B cell (primary cell): ENCODE results near the gene SDSL. TPM values are rescaled to one million over a fixed set of nuclear protein-coding genes. Genes with fewer than 3 reads are reported as not detected.

ENCODE experiments used
- ATAC-seq: fragments of 200-7000 bp; cut with Tn5 transposase; one replicate; pipeline ENCODE4 v1.10.0; 2021; ENCODE audit warnings: low read depth, mild to moderate bottlenecking, moderate number of reproducible peaks, moderate library complexity
- CTCF ChIA-PET: fragments of 350-600 bp; sonication (Branson Sonifier 250); formaldehyde crosslinking; loops from one replicate; lab custom pipeline; 2021; ENCODE audit warnings: antibody characterized with exemption, inconsistent platforms; lab: Charles Lee
- POLR2A ChIA-PET: fragments of 350-600 bp; sonication (Branson Sonifier 250); formaldehyde crosslinking; loops from one replicate; lab custom pipeline; 2021; ENCODE audit warnings: antibody characterized with exemption; lab: Charles Lee
- DNase-seq: peaks from one replicate; pipeline ENCODE4 v3.0.0; 2013
- H2AFZ ChIP-seq: 2 replicates; pipeline ENCODE4 v1.6.1; 2012; ENCODE audit warnings: mild to moderate bottlenecking, low read depth, low read length; ENCODE audit not compliant: insufficient read depth, poor library complexity, severe bottlenecking
- H3K27ac ChIP-seq, 2 donors: 1 replicate in 1 of 2; 2 replicates in 1 of 2; pipeline ENCODE4 v1.5.1; 2012 to 2013; ENCODE audit warnings: low read length in 2 of 2, mild to moderate bottlenecking in 2 of 2, moderate library complexity in 1 of 2
- H3K27me3 ChIP-seq, 4 experiments: fragments of 200-600 bp in 1 of 4; sonication (generic) in 1 of 4; replicated peaks in 1 of 4; 1 replicate in 2 of 4; 2 replicates in 2 of 4; pipeline versions ENCODE4 v1.6.1 to v1.7.0; 2013 to 2016; ENCODE audit warnings: low read length in 3 of 4, mild to moderate bottlenecking in 2 of 4, mixed read lengths in 1 of 4, moderate library complexity in 1 of 4; ENCODE audit not compliant: insufficient read depth in 4 of 4, control insufficient read depth in 3 of 4; ENCODE audit errors: control extremely low read depth in 1 of 4
- H3K36me3 ChIP-seq, 2 experiments: replicated peaks in 1 of 2; 1 replicate in 1 of 2; 2 replicates in 1 of 2; pipeline versions ENCODE4 v1.6.1 to v1.7.1; 2013; ENCODE audit warnings: low read length in 1 of 2; ENCODE audit not compliant: insufficient read depth in 2 of 2, control insufficient read depth in 1 of 2; ENCODE audit errors: control extremely low read depth in 1 of 2, extremely low read depth in 1 of 2
- H3K4me1 ChIP-seq, 2 donors: fragments of 200-600 bp in 1 of 2; sonication (generic) in 1 of 2; 1 replicate in 1 of 2; 2 replicates in 1 of 2; pipeline versions ENCODE4 v1.5.1 to v1.6.1; 2013 to 2017; ENCODE audit warnings: low read length in 2 of 2; ENCODE audit not compliant: control insufficient read depth in 2 of 2, insufficient read depth in 2 of 2
- H3K4me2 ChIP-seq: replicated peaks from 2 replicates; pipeline ENCODE3; 2012; ENCODE audit warnings: mild to moderate bottlenecking, low read depth, low read length; ENCODE audit not compliant: poor library complexity, severe bottlenecking
- H3K4me3 ChIP-seq, 5 experiments: fragments of 200-600 bp in 1 of 5; sonication (generic) in 1 of 5; 1 replicate in 3 of 5; 2 replicates in 2 of 5; pipeline versions ENCODE4 v1.5.1 to v1.7.0; 2011 to 2016; ENCODE audit warnings: low read length in 4 of 5, mild to moderate bottlenecking in 4 of 5, low read depth in 2 of 5, control low read depth in 1 of 5, moderate library complexity in 1 of 5; ENCODE audit not compliant: insufficient read depth in 1 of 5; ENCODE audit errors: control extremely low read depth in 1 of 5, extremely low read depth in 1 of 5
- H3K79me2 ChIP-seq: fragments of 200-600 bp; sonication (generic); one replicate; pipeline ENCODE4 v1.6.0; 2016; ENCODE audit warnings: low read length; ENCODE audit not compliant: control insufficient read depth, insufficient read depth
- H3K9ac ChIP-seq: fragments of 200-600 bp; sonication (generic); 2 replicates; pipeline ENCODE4 v1.6.1; 2017; ENCODE audit warnings: mild to moderate bottlenecking, low read length, moderate library complexity
- H3K9me3 ChIP-seq, 3 donors: one replicate each; pipeline versions ENCODE4 v1.6.1 to v1.7.1; 2013; ENCODE audit warnings: low read length in 2 of 3; ENCODE audit not compliant: control insufficient read depth in 2 of 3, insufficient read depth in 1 of 3; ENCODE audit errors: control extremely low read depth in 1 of 3
- H4K20me1 ChIP-seq: 2 replicates; pipeline ENCODE4 v1.6.0; 2012; ENCODE audit warnings: mild to moderate bottlenecking, low read length; ENCODE audit not compliant: insufficient read depth, control insufficient read depth, poor library complexity, severe bottlenecking
- H3K27ac Mint-ChIP-seq: one replicate; pipeline ENCODE4 v1.8.0; 2021; ENCODE audit warnings: mixed read lengths
- H3K27me3 Mint-ChIP-seq: one replicate; pipeline ENCODE4 v1.8.0; 2021; ENCODE audit warnings: mixed read lengths
- H3K4me1 Mint-ChIP-seq: one replicate; pipeline ENCODE4 v1.8.0; 2021; ENCODE audit warnings: mixed read lengths
- H3K4me3 Mint-ChIP-seq: one replicate; pipeline ENCODE4 v1.8.0; 2021; ENCODE audit warnings: mixed read lengths
- H3K9me3 Mint-ChIP-seq: one replicate; pipeline ENCODE4 v1.8.0; 2022; ENCODE audit warnings: mixed read lengths; ENCODE audit not compliant: insufficient read depth
- CTCF ChIP-seq: fragments of 200-600 bp; IDR thresholded peaks from one replicate; pipeline ENCODE4 v1.8.0; 2022; ENCODE audit warnings: antibody characterized with exemption, mild to moderate bottlenecking
- EZH2 ChIP-seq: IDR thresholded peaks from 2 replicates; pipeline ENCODE4 v1.6.1; 2012; ENCODE audit warnings: borderline replicate concordance, low read depth, mild to moderate bottlenecking, moderate library complexity, low read length; ENCODE audit not compliant: insufficient read depth, poor library complexity, severe bottlenecking
- WGBS: methylation state at CpG from one replicate; pipeline ENCODE4 v1.1.5; 2013; ENCODE audit warnings: missing lambda C conversion rate; ENCODE audit not compliant: insufficient coverage; 5-methylcytosine and 5-hydroxymethylcytosine counted together
- intact Hi-C: fragments of 100-400 bp; cut with micrococcal nuclease; formaldehyde crosslinking; loops from one replicate; pipeline ENCODE4 v1.10.0; 2022
- polyA plus RNA-seq: library from polyadenylated mRNA; depleted of rRNA; stranded (reverse); fragments of >200 nt; gene quantifications from 2 replicates; pipeline ENCODE4 v1.2.3, GENCODE V29; 2012
- total RNA-seq, 2 donors: library from RNA; stranded (reverse); fragments of 120-200 nt in 1 of 2; gene quantifications; 1 replicate in 1 of 2; 2 replicates in 1 of 2; pipeline versions ENCODE4 v1.2.3 to v1.2.4, GENCODE V29; 2013 to 2022

SDSL gene
- total and polyA plus RNA-seq, 2 donors (not counting 1 experiment from before 2014, with no cell fraction given) = 0.15 to 0.64 TPM

DNA sequence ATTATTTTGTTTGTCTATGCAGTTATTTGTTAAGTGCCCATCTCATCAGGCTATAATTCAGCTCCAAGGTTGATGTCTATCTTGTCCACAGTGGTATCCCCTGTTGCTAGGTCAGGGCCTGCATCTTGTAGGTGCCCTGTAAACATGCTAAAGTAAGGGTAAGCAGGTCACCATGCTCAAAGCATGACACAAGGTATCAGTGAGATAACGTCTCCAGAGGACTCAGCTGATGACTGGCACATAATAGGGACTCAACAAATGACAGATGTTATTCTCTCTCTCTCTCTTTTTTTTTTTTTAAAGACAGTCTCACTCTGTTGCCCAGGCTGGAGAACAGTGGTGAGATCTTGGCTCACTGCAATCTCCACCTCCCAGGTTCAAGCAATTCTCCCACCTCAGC, 2.3 kb downstream of the SDSL start:
- Mint-ChIP-seq H3K27me3 (peaks cover 27% of the 10 kb centered on the region), H3K9me3 (no peaks in the 10 kb centered on the region), H3K27ac (no peak overlapping the region), H3K4me1 (peaks cover 20% of the 10 kb centered on the region), H3K4me3 (no peak overlapping the region)
- Histone ChIP-seq H3K27me3 (peaks cover 0 to 26% (median 15%) of the 10 kb centered on the region in 4 experiments), H3K4me2 (no peak overlapping the region), H3K9ac (no peak overlapping the region), H4K20me1 (no peaks in the 10 kb centered on the region), H3K4me1 (peaks cover 10 to 18% of the 10 kb centered on the region in 2 donors), H3K4me3 (no peak overlapping the region), H3K9me3 (peaks cover 0 to 11% (median 0%) of the 10 kb centered on the region in 3 donors), H2AFZ (no peak overlapping the region), H3K79me2 (no peaks in the 10 kb centered on the region), H3K36me3 (no peaks in the 10 kb centered on the region), H3K27ac (no peak overlapping the region)
- TF ChIP-seq CTCF (no peak), EZH2 (no peak)
- POLR2A ChIA-PET = no interaction called here
- DNase-seq = no peak
- intact Hi-C loops = no loop called here
- CTCF ChIA-PET = interaction anchor here (0.7 to 1.4 kb wide), 4 partner anchors 113 to 239 kb away, joined by 3 to 6 read pairs (median 3); partner anchors contain the start of genes DDX54 and RITA1
- 89% methylated on average over 1 of the region's 1 CpG for WGBS
- ATAC-seq = no peak

DNA sequence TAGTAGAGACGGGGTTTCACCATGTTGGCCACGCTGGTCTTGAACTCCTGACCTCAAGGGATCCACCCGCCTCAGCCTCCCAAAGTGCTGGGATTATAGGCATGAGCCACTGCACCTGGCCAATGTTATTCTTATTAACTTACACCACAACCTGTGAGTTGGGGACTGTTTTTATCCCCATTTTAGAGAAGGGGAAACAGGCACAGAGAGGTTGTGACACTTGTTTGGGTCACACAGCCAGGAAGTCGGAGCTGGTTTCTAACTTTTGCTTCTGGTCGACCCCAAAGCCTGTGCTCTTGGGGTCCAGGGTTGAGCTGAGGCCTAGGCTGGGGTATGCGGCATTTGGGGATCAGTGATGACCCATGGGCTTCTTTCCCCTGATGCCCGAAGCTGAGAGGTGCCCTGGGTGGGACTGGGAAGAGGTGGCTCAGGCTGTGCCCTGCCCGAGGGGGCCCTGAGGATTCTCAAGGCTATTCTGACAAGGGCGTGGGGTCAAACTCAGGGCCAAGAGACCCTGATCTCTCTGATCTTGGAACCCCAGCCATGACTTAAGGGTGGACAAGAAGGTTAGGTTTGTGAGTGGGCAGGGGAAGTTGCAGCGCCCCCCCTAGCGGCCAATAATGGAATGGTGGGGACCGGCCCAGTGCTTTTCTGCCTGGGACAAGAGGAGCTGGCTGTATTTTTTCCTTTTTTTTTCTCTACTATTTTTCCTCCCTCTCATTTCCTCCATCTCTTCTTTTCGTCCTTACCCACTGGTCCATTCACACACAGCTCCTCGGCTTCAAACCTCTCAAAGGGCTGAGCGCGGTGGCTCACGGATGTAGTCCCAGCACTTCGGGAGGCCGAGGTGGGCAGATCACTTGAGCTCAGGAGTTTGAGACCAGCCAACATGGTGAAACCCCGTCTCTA, 3.0 kb downstream of the SDSL start:
- no peaks in the 10 kb centered on the region for H3K79me2 ChIP-seq
- Mint-ChIP-seq H3K4me1 (peaks cover 20% of the 10 kb centered on the region), H3K9me3 (peaks cover 3% of the 10 kb centered on the region), H3K27me3 (peaks cover 31% of the 10 kb centered on the region), H3K27ac (no peak overlapping the region), H3K4me3 (no peak overlapping the region)
- no peak overlapping the region for H3K27ac ChIP-seq
- H3K9ac ChIP-seq = no peak overlapping the region
- TF ChIP-seq EZH2 (no peak), CTCF (peak; percentile 78)
- H3K4me3 ChIP-seq = no peak overlapping the region
- DNase-seq (peak; percentile 61), ATAC-seq (no peak)
- intact Hi-C loops = loop anchor here (5.0 kb wide), 1 partner anchor 228 kb away; no protein-coding TSS in a partner anchor
- no peaks in the 10 kb centered on the region for H4K20me1 ChIP-seq
- H3K27me3 ChIP-seq = peaks cover 0 to 31% (median 17%) of the 10 kb centered on the region in 4 experiments
- ChIA-PET CTCF (interaction anchor here (0.7 to 1.4 kb wide), 16 partner anchors 11 to 374 kb away, joined by 3 to 6 read pairs (median 3); partner anchors contain the start of genes DDX54 and RITA1), POLR2A (no interaction called here)
- WGBS = 68% methylated on average over 14 of the region's 20 CpGs
- H3K9me3 ChIP-seq = peaks cover 0 to 12% (median 0%) of the 10 kb centered on the region in 3 donors
- no peak overlapping the region for H2AFZ ChIP-seq
- H3K36me3 ChIP-seq = no peaks in the 10 kb centered on the region
- H3K4me2 ChIP-seq = no peak overlapping the region
- H3K4me1 ChIP-seq = peaks cover 10 to 18% of the 10 kb centered on the region in 2 donors
